ENCODE results near the gene CALB2. TPM values are rescaled to one million over a fixed set of nuclear protein-coding genes. Genes with fewer than 3 reads are reported as not detected.

CALB2 gene
- total RNA-seq, 2 experiments from 2014 or later: not detected

DNA sequence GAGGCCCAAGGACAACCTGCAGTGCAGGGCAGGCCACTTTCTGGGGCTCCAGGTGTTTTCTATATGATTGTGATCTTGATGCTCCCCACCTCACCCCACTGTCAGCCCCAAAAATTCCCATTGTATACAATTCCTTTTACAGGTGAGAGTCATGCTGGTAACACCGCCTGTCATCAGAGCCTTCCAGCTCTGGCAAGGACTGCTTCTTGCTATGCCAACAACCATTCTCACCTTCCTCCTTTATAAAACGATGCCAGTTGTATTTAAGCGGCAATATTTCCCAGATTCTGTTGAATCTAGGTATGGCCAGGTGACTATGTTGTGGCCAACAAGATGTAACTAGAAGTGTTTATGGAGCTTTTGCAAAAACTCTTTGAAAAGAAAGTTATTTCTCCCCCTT is 30.4 kb upstream of the CALB2 start:
- Histone ChIP-seq H3K4me3 (ENCODE audit: low read depth, low read length, poor library complexity, severe bottlenecking) (no peak overlapping the region), H3K79me2 (ENCODE audit: insufficient read depth, low read depth, low read length) (no peaks in the 10 kb centered on the region), H3K4me1 (ENCODE audit: insufficient read depth, low read length, poor library complexity, severe bottlenecking) (no peaks in the 10 kb centered on the region), H3K9me2 (ENCODE audit: insufficient read depth, low read length) (no peaks in the 10 kb centered on the region), H3K4me2 (ENCODE audit: low read length) (no peak overlapping the region), H4K20me1 (ENCODE audit: insufficient read depth, low read length) (no peaks in the 10 kb centered on the region), H2AFZ (ENCODE audit: low read length) (no peak overlapping the region), H3K9me3 (ENCODE audit: low read length) (0 out of 2 replicates have a peak, but pooled peaks cover 6% of the 10 kb centered on the region), H3K27ac (ENCODE audit: low read depth, low read length, poor library complexity, severe bottlenecking) (no peak overlapping the region), H3K36me3 (ENCODE audit: insufficient read depth, low read length) (no peaks in the 10 kb centered on the region)
- ChIA-PET POLR2A (no interaction called here), CTCF (ENCODE audit: unreplicated experiment) (no interaction called here)
- DNase-seq (ENCODE audit: low spot score): no peak
- no TSS peak for BruUV-seq (replicated peaks)
- intact Hi-C loops (cut with micrococcal nuclease; ENCODE audit: unreplicated experiment): no loop called here
- TF ChIP-seq CTCF (conservative IDR thresholded peaks at IDR 0.05; ENCODE audit: low read length) (no peak), EZH2phosphoT487 (IDR thresholded peaks at IDR 0.05; ENCODE audit: borderline replicate concordance, low read depth, low read length) (no peak)

DNA sequence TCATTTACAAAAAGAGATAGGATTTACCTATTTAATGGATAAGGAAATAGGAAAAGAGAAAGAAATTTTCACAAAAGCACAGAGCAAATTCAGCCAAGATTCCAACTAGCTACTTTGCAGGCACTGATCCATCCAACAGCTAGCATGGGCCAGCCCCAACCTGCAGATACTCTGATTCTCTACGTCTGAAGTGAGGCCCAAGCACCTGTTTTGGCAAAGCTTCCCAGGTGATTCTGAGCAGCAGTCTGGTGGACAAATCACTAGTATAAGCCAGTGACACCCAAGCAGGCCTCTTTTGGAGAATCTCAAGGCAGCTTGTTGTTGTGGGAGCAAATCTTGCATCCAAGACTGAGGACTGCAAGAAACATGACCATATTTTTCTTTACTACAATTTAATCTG is 20.9 kb upstream of the CALB2 start:
- TF ChIP-seq CTCF (conservative IDR thresholded peaks at IDR 0.05; ENCODE audit: low read length): no peak
- no peak for TF ChIP-seq EZH2phosphoT487 (IDR thresholded peaks at IDR 0.05; ENCODE audit: borderline replicate concordance, low read depth, low read length)
- H3K36me3 ChIP-seq (ENCODE audit: insufficient read depth, low read length): no peaks in the 10 kb centered on the region
- H3K27ac ChIP-seq (ENCODE audit: low read depth, low read length, poor library complexity, severe bottlenecking): no peak overlapping the region
- H3K4me1 ChIP-seq (ENCODE audit: insufficient read depth, low read length, poor library complexity, severe bottlenecking): no peaks in the 10 kb centered on the region
- H3K79me2 ChIP-seq (ENCODE audit: insufficient read depth, low read depth, low read length): no peaks in the 10 kb centered on the region
- H3K9me3 ChIP-seq (ENCODE audit: low read length): no peaks in the 10 kb centered on the region
- ChIA-PET CTCF (ENCODE audit: unreplicated experiment) (no interaction called here), POLR2A (no interaction called here)
- no peak overlapping the region for H3K4me3 ChIP-seq (ENCODE audit: low read depth, low read length, poor library complexity, severe bottlenecking)
- no peak for DNase-seq (ENCODE audit: low spot score)
- BruUV-seq (replicated peaks): no TSS peak
- intact Hi-C loops (cut with micrococcal nuclease; ENCODE audit: unreplicated experiment): no loop called here
- H3K9me2 ChIP-seq (ENCODE audit: insufficient read depth, low read length): no peaks in the 10 kb centered on the region
- no peaks in the 10 kb centered on the region for H4K20me1 ChIP-seq (ENCODE audit: insufficient read depth, low read length)
- H3K4me2 ChIP-seq (ENCODE audit: low read length): no peak overlapping the region
- H2AFZ ChIP-seq (ENCODE audit: low read length): no peak overlapping the region

DNA sequence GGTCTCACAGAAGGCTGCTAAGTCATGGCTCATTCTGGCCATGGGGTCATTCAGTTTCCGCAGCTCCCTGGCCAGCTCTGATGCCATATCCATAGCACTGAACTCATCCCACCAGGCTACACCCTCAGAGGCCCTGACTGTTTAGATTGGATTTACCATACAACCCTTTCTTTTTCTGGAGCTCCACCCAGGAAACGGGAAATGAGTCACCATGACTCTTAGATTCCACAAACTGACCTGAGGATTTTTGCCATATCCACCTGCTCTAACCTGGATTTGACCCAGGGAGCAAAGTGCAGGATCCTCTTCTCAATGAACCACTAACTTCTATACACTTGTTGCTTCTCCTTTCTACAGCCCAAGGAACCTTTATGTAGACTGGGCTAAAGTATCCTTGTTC is 20.3 kb upstream of the CALB2 start:
- Histone ChIP-seq H3K27ac (ENCODE audit: low read depth, low read length, poor library complexity, severe bottlenecking) (no peak overlapping the region), H3K4me1 (ENCODE audit: insufficient read depth, low read length, poor library complexity, severe bottlenecking) (no peaks in the 10 kb centered on the region), H3K9me2 (ENCODE audit: insufficient read depth, low read length) (no peaks in the 10 kb centered on the region), H4K20me1 (ENCODE audit: insufficient read depth, low read length) (no peaks in the 10 kb centered on the region), H3K36me3 (ENCODE audit: insufficient read depth, low read length) (no peaks in the 10 kb centered on the region), H3K9me3 (ENCODE audit: low read length) (no peaks in the 10 kb centered on the region), H3K79me2 (ENCODE audit: insufficient read depth, low read depth, low read length) (no peaks in the 10 kb centered on the region), H2AFZ (ENCODE audit: low read length) (no peak overlapping the region), H3K4me2 (ENCODE audit: low read length) (no peak overlapping the region), H3K4me3 (ENCODE audit: low read depth, low read length, poor library complexity, severe bottlenecking) (no peak overlapping the region)
- ChIA-PET CTCF (ENCODE audit: unreplicated experiment) (no interaction called here), POLR2A (no interaction called here)
- no peak for DNase-seq (ENCODE audit: low spot score)
- TF ChIP-seq EZH2phosphoT487 (IDR thresholded peaks at IDR 0.05; ENCODE audit: borderline replicate concordance, low read depth, low read length) (no peak), CTCF (conservative IDR thresholded peaks at IDR 0.05; ENCODE audit: low read length) (no peak)
- no TSS peak for BruUV-seq (replicated peaks)
- intact Hi-C loops (cut with micrococcal nuclease; ENCODE audit: unreplicated experiment): no loop called here
